Loucy (cell line): ENCODE measurements around the gene SINHCAF.

Experiments used
- CTCF ChIP-seq: fragments of 200-600 bp; sonication (generic); conservative IDR thresholded peaks from 2 replicates; pipeline ENCODE4 v1.5.1; 2014; ENCODE audit warnings: mild to moderate bottlenecking, antibody characterized with exemption, low read length
- EZH2phosphoT487 ChIP-seq: fragments of 200-600 bp; IDR thresholded peaks from 2 replicates; pipeline ENCODE4 v1.6.1; 2018; ENCODE audit warnings: antibody characterized with exemption, mild to moderate bottlenecking, moderate library complexity, borderline replicate concordance

DNA sequence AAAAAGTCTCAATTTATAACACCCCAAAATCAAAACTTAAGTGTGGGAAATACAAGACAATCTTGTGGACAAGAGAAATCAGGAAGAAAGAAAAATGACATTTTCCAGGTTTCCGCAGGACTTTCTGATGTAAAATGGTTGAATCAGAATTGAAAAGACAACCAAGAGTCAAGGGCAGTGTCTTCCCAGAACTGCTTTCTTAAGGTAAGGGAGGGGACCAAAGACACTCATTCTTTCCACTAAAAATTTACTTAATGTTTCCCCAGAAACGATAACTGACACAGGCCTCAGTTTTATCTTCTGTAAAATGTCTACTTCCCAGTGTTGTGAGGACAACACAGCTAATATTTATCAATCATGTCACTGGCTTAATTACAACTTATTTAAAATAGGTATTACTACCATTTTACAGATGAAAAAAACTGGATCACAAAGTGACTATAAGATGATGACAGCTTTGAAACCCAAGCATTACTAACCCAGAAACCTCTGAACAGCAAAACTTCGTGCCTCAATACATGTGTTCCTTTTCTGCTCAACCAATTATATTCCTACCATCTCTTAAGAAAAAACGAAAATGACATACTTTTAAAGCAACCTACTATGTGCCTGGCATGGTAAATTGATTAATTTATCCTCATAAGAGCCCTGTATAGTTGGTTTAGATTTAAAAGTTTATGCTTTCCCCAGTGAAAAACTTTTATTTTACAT lies 4.6 kb downstream of the SINHCAF start:
- TF ChIP-seq CTCF (no peak), EZH2phosphoT487 (no peak)
